DOHH2 (cell line): ENCODE results near the gene PRDM1.

Experiments used
- H3F3A ChIP-seq: fragments of 200-600 bp; sonication (generic), shearing (Covaris generic); 2 replicates; pipeline ENCODE4 v1.6.0; 2016; ENCODE audit warnings: antibody characterized with exemption, mild to moderate bottlenecking; ENCODE audit not compliant: control insufficient read depth, insufficient read depth
- H3K27ac ChIP-seq: fragments of 200-600 bp; sonication (generic); 2 replicates; pipeline ENCODE4 v1.5.1; 2014; ENCODE audit warnings: low read depth, mild to moderate bottlenecking, low read length, moderate library complexity
- H3K27me3 ChIP-seq: fragments of 200-600 bp; sonication (generic); 2 replicates; pipeline ENCODE4 v1.6.1; 2014; ENCODE audit warnings: mild to moderate bottlenecking, low read length, mixed read lengths; ENCODE audit not compliant: control insufficient read depth
- H3K36me3 ChIP-seq: fragments of 200-600 bp; sonication (generic); 2 replicates; pipeline ENCODE4 v1.6.1; 2014; ENCODE audit warnings: mild to moderate bottlenecking, low read length, moderate library complexity, mixed read lengths; ENCODE audit not compliant: control insufficient read depth
- H3K4me1 ChIP-seq: fragments of 200-600 bp; sonication (generic); 2 replicates; pipeline ENCODE4 v1.6.1; 2014; ENCODE audit warnings: mild to moderate bottlenecking, low read length, mixed read lengths; ENCODE audit not compliant: control insufficient read depth
- H3K4me2 ChIP-seq: fragments of 200-600 bp; sonication (generic); 2 replicates; pipeline ENCODE4 v1.6.0; 2014; ENCODE audit warnings: mild to moderate bottlenecking, low read length, moderate library complexity
- H3K4me3 ChIP-seq: fragments of 200-600 bp; sonication (generic); 2 replicates; pipeline ENCODE4 v1.5.1; 2014; ENCODE audit warnings: mild to moderate bottlenecking, low read length, mixed read lengths
- H3K79me2 ChIP-seq: fragments of 200-600 bp; sonication (generic); 2 replicates; pipeline ENCODE4 v1.6.1; 2014; ENCODE audit warnings: mild to moderate bottlenecking, low read length, mixed read lengths; ENCODE audit not compliant: control insufficient read depth
- H3K9me2 ChIP-seq: fragments of 200-600 bp; sonication (generic); replicated peaks from 2 replicates; pipeline ENCODE4 v1.6.1; 2014; ENCODE audit warnings: mild to moderate bottlenecking, low read length, mixed read lengths; ENCODE audit not compliant: control insufficient read depth
- H3K9me3 ChIP-seq: fragments of 200-600 bp; sonication (generic); 2 replicates; pipeline ENCODE4 v1.6.1; 2014; ENCODE audit warnings: antibody characterized with exemption, low read length, mixed read lengths; ENCODE audit not compliant: control insufficient read depth, insufficient read depth
- H4K20me1 ChIP-seq: fragments of 200-600 bp; sonication (generic); 2 replicates; pipeline ENCODE4 v1.6.0; 2014; ENCODE audit warnings: low read depth, mild to moderate bottlenecking, antibody characterized with exemption, low read length, moderate library complexity; ENCODE audit not compliant: control insufficient read depth, insufficient read depth
- CTCF ChIP-seq: fragments of 200-600 bp; sonication (generic); IDR thresholded peaks from one replicate; pipeline ENCODE4 v1.5.1; 2014; ENCODE audit warnings: antibody characterized with exemption, mild to moderate bottlenecking, low read depth, low read length; ENCODE audit not compliant: poor library complexity, severe bottlenecking
- EZH2phosphoT487 ChIP-seq: fragments of 200-600 bp; sonication (generic); IDR thresholded peaks from 2 replicates; pipeline ENCODE4 v1.6.1; 2017; ENCODE audit warnings: borderline replicate concordance, mild to moderate bottlenecking, antibody characterized with exemption, low read length, moderate library complexity, mixed read lengths

The PRDM1 gene

GRCh38 chr6:106079961-106080762 is 6.0 kb upstream of the PRDM1 start:
- no peak overlapping the region for H3K27ac ChIP-seq
- H3K9me2 ChIP-seq: no peaks in the 10 kb centered on the region
- H3K4me2 ChIP-seq: no peak overlapping the region
- H3F3A ChIP-seq: peaks cover 9% of the 10 kb centered on the region
- peaks cover 6% of the 10 kb centered on the region for H3K27me3 ChIP-seq
- H3K9me3 ChIP-seq: no peaks in the 10 kb centered on the region
- H3K36me3 ChIP-seq: no peaks in the 10 kb centered on the region
- H4K20me1 ChIP-seq: no peaks in the 10 kb centered on the region
- no peaks in the 10 kb centered on the region for H3K79me2 ChIP-seq
- no peak overlapping the region for H3K4me3 ChIP-seq
- TF ChIP-seq EZH2phosphoT487 (no peak), CTCF (no peak)
- peaks cover 13% of the 10 kb centered on the region for H3K4me1 ChIP-seq

GRCh38 chr6:106080763-106081095 is 5.4 kb upstream of the PRDM1 start:
- Histone ChIP-seq H3F3A (peaks cover 9% of the 10 kb centered on the region), H3K4me3 (no peak overlapping the region), H4K20me1 (no peaks in the 10 kb centered on the region), H3K79me2 (no peaks in the 10 kb centered on the region), H3K9me3 (no peaks in the 10 kb centered on the region), H3K27me3 (peaks cover 6% of the 10 kb centered on the region), H3K4me1 (peaks cover 19% of the 10 kb centered on the region), H3K4me2 (no peak overlapping the region), H3K27ac (no peak overlapping the region), H3K36me3 (no peaks in the 10 kb centered on the region), H3K9me2 (no peaks in the 10 kb centered on the region)
- TF ChIP-seq EZH2phosphoT487: no peak
- TF ChIP-seq CTCF: no peak

- Histone ChIP-seq H3K9me3 (no peaks in the 10 kb centered on the region), H3K9me2 (no peaks in the 10 kb centered on the region), H3K79me2 (no peaks in the 10 kb centered on the region), H3K4me2 (no peak overlapping the region), H3F3A (peaks cover 9% of the 10 kb centered on the region), H4K20me1 (no peaks in the 10 kb centered on the region), H3K4me1 (peaks cover 28% of the 10 kb centered on the region), H3K4me3 (no peak overlapping the region), H3K27ac (no peak overlapping the region), H3K36me3 (no peaks in the 10 kb centered on the region), H3K27me3 (peaks cover 6% of the 10 kb centered on the region)
- TF ChIP-seq CTCF: no peak
- no peak for TF ChIP-seq EZH2phosphoT487
Observed at GRCh38 chr6:106081715-106082114, 4.4 kb upstream of the PRDM1 start.
